Measurements from ENCODE around the gene GRIK4. TPM values are rescaled to one million over a fixed set of nuclear protein-coding genes. Genes with fewer than 3 reads are reported as not detected.

Gene GRIK4
- polyA plus RNA-seq, 4 donors: 0.97 to 1.5 (median 1.4) TPM

DNA sequence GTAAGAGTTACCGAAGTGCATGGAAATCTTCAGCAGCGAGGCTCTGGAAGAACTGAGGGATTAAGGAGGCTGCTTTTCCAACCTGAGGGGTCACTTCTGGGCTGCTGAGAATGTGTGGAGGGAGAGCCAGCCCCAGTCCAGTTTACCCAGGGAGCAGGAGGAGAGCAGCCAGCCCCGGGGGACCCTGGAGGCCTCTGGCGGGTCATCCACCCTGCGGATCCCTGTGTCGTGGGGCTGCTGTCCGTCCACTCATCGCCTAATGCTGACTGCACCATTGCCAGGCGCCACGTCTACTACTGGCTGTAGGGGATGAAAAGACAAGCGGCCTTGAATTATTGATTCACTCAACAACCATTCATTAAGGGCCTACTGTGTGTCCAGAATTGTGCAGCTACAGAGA is 283.6 kb downstream of the GRIK4 start:
- no peak for DNase-seq (ENCODE audit: low read depth in 4 of 4, low spot score in 2 of 4)

DNA sequence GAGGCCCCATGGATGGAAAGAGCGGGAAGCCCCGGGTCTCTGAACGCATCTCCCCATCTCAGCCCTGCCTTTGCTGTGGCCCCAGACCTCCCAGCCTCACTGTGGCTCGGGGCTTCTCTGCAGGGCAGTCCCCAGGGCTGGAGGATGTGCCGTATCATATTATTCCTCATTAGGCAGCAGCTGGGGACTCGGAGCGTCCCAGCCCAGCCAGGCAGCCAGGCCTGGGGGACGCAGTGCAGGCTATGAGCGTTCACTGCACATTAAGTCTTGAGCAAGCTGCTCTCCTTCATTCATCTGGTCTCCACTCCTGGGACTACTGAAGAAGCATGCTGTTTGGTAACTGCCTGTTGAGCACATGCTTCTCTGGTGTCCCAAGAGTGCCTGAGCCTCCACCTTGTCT is 285.6 kb downstream of the GRIK4 start:
- DNase-seq (ENCODE audit: low read depth in 4 of 4, low spot score in 2 of 4): no peak

DNA sequence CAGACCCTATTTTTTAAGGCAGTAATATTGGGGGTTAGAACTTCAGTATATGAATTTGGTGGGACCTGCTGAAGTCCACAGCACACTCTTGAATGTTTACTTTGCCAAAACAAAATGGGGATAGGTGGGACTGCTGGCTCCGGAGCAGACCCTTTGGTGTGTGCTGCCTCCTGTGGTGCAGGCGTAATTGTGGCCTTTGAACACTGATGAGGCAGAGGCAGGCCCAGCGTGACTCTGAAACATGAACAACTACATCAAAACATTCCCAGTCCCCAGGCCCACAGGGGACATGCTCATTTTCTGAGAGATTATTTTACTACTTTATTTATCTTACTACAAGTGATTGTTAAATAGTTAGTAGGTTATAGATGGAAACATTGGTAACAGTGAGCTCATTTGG is 287.3 kb downstream of the GRIK4 start:
- DNase-seq (ENCODE audit: low read depth in 4 of 4, low spot score in 2 of 4): no peak

GRCh38 chr11:120800206-120800605 is 288.7 kb downstream of the GRIK4 start:
- no peak for DNase-seq (ENCODE audit: low read depth in 4 of 4, low spot score in 2 of 4)

DNA sequence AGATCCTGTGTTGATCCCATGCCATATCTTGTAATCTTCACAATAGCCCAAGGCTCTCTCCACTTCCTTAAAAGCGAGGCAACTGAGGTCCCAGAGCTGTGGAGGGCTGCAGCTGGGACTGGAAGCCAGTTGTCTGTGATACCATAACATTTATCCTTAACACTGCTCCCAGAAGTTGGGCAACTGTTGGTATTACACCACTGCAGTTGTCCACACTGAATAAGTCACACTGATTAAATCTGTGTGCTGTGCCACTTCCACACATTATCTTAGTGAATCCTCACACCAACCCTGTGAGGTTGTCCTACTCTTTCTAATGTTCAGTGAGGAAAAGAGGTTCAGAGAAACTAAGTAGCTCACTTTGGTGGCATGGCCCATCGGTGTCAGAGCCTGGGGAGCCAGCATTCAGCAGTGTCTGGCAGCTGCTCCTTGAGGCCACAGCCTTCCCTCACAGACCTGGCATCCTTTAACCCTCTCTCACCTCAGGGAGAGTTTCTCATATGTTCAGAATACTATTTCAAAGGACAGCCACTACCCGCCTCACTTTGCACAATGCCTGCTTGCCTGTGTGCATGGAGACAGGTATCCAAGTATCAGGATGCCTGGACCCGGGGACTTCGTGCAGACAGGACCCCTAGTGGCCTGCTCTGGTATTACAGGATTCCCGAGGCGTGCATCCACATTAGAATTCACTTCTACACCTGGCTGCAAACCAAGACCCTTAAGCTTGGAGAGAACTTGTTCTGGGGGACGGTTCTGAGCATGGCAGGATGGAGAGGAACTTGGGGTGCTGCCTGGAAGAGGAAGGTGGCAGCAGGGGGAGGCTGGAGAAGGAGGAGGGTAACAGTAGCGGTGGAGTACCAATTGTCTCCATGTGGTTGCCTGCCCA is 290.5 kb downstream of the GRIK4 start:
- peak in 3 of 4 donors; percentile 30 to 51 (median 49) for DNase-seq (ENCODE audit: low read depth in 4 of 4, low spot score in 2 of 4)

DNA sequence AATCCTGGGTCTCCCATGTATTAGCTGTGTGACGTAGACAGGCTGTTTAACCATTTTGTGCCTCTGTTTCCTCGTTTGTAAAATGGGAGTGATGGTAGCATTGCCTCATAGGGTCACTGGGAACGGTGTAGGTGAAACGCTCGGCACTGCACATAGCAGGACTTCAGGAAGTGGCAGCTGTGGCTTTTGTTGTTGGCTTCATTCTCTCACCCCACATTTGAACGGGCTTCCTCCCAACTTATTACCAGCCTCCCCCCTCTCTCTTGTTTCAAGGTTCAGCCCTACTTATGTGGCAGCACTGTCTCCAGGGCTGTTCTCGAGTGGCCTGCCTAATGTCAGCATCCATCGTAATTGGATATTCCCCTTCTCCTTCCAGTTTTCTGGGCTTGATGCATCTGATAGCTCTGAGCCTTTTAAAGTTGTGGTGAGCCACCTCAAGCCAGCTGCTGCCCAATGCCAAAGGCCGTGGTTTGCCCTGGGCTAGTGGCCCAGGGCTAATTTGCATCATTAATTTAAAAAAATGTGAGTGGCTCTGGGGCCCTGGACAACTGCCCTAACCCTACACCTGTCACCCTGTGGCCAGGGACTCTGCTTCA is 294.5 kb downstream of the GRIK4 start:
- DNase-seq (ENCODE audit: low read depth in 4 of 4, low spot score in 2 of 4): no peak

DNA sequence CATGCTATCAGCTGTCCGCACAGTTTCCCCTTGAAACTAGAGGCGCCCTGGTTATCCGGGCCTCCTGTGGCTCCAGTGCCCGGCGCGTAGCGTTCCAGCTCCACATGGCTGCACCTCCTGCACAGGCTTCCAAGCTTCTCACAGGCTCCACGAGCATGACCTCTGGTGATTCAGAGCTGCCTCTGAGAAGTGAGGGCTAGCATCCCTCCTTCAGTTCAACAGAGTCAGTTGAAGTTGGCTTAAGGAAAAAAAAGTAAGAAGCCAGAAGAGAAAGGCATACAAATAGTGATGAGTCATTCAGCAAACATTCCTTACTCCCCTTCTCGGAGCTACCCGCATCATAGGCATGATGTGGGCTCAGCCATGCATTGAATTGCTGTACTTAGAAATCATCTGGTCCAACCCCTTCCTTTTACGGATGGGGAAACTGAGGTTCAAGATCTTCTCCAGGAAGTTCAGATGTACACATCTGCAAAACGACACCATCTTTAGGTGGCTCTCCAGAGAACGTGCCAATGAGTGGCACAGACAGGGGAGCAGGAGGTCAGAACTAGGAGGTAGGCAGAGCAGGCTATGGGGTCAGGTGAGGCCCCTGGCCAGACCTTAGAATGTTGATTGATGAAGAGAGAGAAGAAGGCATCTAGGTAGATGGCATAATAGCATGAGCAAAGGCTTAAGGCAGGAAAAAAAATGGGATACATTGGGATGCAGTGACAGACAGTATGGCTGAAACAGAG is 296.0 kb downstream of the GRIK4 start:
- no peak for DNase-seq (ENCODE audit: low read depth in 4 of 4, low spot score in 2 of 4)

- DNase-seq (ENCODE audit: low read depth in 4 of 4, low spot score in 2 of 4): no peak
These were observed 297.1 kb downstream of the GRIK4 start for GRCh38 chr11:120808616-120809050.

DNA sequence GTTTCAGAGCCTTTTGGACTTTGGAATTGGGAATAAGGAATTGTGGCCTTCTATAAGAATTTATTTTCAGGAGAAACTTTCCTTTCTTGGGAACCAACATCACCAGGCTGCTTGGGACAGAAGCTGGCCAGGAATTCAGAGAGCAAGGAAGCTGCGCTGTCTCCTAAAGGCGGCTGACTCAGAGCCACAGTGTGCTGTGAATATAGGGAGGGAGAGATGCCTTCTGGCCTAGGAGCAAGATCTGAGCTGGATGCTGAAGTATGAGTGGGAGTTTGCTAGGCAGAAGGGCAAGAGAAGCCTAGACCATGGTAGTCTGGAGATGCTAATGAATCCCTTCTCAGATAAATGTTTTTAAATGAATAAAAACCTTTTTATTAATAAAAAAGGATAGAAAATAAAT is 298.7 kb downstream of the GRIK4 start:
- no peak for DNase-seq (ENCODE audit: low read depth in 4 of 4, low spot score in 2 of 4)

DNA sequence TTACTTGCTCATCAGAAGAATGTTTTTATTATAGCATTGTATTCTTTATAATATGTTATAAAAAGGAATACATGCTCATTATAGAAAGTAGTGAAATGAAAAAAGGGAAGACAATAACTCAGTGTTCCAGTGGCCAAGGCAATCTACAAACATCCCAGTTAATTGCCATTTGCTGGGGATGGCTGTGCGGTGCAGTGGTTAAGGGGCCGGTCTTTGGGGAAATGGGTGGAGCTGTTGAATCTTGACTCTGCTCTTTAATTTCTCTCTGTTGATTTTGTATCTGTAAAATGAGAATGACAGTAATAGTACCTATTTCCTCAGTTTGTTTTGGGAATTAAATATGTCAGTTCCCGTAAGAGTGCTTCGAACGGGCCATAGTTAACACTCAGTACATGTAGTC is 299.7 kb downstream of the GRIK4 start:
- DNase-seq (ENCODE audit: low read depth in 4 of 4, low spot score in 2 of 4): no peak

GRCh38 chr11:120811731-120812130 is 300.2 kb downstream of the GRIK4 start:
- no peak for DNase-seq (ENCODE audit: low read depth in 4 of 4, low spot score in 2 of 4)

- peak; percentile 22 to 46 (median 44) for DNase-seq (ENCODE audit: low read depth in 4 of 4, low spot score in 2 of 4)
These were observed 303.2 kb downstream of the GRIK4 start for GRCh38 chr11:120814531-120815318.

GRCh38 chr11:120815319-120816100 is 304.0 kb downstream of the GRIK4 start:
- DNase-seq (ENCODE audit: low read depth in 4 of 4, low spot score in 2 of 4): peak in 1 of 4 donors; percentile 24

DNA sequence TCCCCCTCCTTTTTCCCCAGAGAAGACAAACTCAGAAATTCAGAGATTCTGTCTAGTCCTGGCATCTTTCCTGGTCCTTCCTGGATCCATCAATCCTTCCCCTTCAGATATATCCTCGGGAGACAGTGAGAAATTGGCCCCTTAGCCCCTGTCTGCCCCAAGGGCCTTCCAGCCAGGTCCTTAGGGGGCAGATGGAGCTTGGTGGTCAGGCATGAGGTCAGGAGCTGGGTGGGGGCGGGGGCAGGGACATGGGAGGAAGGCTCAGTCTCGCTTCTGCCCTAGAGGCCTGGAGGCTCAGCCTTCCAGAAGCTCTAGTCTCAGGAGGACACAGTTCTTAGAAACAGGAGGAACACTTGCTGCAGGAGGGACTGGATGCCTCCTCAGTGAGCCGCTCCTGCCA is 304.6 kb downstream of the GRIK4 start:
- DNase-seq (ENCODE audit: low read depth in 4 of 4, low spot score in 2 of 4): no peak

DNA sequence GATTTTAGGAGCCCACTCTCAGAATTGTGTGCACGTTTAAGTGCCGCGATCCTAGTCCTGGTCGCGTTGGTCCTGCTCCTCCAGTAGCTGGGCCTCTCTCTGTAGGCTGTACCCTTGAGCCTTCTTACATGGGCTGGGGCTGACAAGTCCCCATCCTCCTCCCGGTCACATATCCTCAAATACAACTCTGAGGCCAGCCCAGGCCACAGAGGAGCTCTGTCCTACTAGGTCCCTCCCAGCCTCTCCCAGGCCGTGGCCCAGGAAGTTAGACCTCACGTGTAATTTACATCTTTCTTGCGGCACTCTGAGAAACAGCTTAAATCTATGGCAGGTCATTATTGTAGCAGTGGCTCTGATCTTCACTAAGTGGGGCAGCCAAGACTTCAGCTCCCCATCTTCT is 305.2 kb downstream of the GRIK4 start:
- DNase-seq (ENCODE audit: low read depth in 4 of 4, low spot score in 2 of 4): no peak

- DNase-seq (ENCODE audit: low read depth in 4 of 4, low spot score in 2 of 4): no peak
These were observed 305.6 kb downstream of the GRIK4 start for GRCh38 chr11:120817158-120817557.

- DNase-seq (ENCODE audit: low read depth in 4 of 4, low spot score in 2 of 4): no peak
These were observed 306.5 kb downstream of the GRIK4 start for GRCh38 chr11:120818097-120818496.

GRCh38 chr11:120819003-120819402 is 307.5 kb downstream of the GRIK4 start:
- no peak for DNase-seq (ENCODE audit: low read depth in 4 of 4, low spot score in 2 of 4)

- DNase-seq (ENCODE audit: low read depth in 4 of 4, low spot score in 2 of 4): no peak
These were observed 308.2 kb downstream of the GRIK4 start for GRCh38 chr11:120819437-120820365.

Measured in left renal cortex interstitium (tissue), 4 donors.